NCI-H1417 (cell line): ENCODE data around the gene PLEKHA1.

Source experiments
- DNase-seq, 3 experiments: peaks; one replicate each; lab custom pipeline; 2025; lab: John Stamatoyannopoulos, UW

Gene PLEKHA1

DNA sequence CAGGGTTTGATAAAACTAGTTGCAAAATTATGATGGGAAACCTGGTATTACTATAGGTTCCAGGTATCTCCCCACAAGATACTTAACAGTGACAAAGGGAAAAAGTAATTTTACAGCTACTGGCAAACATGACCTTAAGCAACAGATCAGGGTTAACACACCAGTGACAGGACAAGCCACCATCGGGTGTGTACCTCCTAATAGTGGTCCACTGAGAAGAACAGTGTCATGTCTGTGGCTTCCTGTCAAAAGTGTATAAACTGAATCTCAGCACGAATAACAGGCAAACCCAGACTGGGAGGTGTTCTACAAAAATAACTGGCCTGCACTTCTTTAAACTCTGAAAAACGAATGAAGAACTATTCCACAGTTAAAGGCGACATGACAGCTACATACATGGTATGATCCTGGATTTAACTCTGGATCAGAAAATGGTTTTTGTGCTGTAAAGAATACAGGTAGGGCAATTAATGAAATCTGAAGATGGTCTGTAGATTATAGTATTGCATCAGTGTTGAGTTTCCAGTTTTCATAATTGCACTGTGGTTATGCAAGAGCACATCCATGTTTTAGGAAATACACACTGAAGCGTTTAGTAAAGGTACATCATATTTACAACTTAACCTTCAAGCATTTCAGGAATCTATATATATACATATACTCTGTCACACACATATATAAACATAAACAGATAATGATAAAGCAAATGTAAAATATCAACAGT is 47.9 kb downstream of the PLEKHA1 start:
- DNase-seq: no peak

DNA sequence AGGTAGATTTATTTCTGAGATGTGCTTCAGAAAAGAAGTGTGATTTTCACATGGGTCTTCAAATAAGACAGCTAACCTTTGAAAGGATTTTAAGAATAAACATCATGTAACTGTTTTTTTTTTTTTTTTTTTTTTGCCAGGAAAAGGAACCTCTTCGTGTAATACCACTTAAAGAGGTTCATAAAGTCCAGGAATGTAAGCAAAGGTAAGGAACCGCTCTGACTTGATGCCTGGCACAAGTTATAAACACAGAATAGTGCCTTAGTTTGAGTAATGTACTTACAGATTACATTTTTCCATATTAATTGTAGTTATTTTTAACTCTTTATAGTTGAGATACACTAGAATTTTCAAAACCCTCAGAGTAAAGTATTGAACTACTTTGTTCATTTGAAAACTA is 49.6 kb downstream of the PLEKHA1 start:
- DNase-seq: no peak

DNA sequence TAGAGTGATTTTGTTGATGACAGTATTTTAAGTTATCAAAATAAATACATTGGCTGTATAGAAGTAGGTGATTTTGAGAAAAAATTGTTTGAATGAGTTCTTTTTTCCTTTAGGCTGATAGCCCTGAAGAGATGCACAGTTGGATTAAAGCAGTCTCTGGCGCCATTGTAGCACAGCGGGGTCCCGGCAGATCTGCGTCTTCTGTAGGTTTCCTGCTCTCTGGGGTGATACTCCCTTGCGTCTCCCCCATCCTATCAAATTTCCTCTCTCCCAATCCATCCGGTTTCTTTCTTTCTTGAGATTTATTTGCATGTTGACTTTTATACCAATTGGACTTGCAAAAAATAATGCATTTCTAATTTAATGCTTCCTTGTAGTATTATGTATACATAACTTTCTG is 52.3 kb downstream of the PLEKHA1 start:
- DNase-seq: no peak

DNA sequence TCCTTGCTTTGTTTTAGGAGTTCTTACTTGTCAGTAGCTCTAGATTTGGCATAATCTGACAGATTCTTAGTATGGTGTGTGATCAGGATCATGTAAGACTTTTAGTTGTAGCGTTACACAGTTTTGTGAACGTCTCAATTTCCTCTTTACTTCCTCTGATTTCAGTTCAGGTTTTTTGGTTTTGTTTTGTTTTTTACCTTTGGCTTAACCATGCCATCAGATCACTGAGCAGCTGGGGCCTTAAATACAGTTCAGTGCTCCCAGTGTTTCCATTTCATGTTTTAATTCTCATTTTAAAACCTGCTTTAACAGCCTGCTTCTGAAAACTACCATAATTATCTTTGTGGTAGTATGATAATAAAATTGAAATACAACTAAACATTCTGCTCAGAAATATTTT is 52.8 kb downstream of the PLEKHA1 start:
- no peak for DNase-seq

GRCh38 chr10:122435212-122435827 is 60.8 kb downstream of the PLEKHA1 start:
- DNase-seq: peak in 2 of 3 experiments; percentile 36 to 57

- DNase-seq: no peak
Observed at GRCh38 chr10:122441961-122442360, 67.5 kb downstream of the PLEKHA1 start.

GRCh38 chr10:122445469-122445868 is 71.0 kb downstream of the PLEKHA1 start:
- DNase-seq: no peak

DNA sequence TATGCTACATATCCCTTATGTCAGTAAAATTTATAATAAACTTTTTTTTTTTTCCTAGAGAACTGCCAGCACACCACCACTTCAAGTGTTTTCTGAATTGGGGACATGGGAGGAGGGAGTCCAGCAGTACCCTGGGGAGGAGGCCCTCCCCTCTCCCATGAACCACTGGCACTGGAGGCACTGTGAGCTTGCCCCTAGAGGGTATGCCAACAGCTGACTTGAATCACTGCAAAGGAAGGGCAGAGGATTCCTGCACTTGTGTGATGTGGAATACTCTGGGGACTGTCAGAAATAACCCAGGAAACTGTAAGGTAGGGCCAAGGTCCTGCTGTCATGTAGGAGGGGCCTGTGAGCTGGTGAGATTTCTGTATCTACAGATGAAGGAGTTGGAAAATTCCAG is 71.4 kb downstream of the PLEKHA1 start:
- no peak for DNase-seq

- DNase-seq: peak in 1 of 3 experiments; percentile 7
Observed at GRCh38 chr10:122446668-122447423, 72.3 kb downstream of the PLEKHA1 start.

DNA sequence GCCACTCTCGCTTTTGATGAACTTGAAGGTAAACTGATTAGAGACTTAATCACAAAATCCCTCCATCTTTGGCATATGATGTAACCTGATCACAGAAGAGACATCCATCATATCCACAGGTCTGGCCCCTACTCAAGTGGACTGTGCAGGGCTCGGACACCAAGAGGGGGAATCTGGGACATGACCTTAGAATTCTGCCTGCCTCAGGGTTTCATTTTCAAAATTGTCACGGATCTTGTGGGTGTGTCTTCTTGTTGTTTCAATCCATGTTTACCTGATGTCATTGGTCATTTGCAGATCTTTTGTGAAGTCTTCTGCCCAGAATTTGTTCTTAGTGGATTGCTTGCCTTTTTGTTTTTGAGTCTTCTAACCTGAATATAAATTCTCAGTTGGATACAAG is 74.1 kb downstream of the PLEKHA1 start:
- DNase-seq: no peak

DNA sequence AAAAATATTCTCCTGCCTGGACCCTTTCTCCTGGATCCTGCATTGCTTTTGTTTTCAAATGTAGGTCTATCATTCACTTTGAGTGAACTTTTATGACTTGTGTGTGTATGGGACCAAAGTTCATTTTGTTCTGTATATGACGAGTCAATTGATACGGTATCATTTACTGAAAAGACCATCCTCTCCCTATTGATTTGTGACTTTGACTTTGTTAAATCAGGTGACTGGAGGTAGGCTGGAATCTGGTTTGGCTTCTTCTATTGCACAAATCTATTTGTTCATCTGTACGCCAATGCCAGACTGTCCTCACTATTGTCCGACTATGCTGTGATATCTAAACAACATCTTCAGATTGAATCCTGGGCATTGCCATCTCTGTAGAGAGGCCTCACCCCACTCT is 74.6 kb downstream of the PLEKHA1 start:
- DNase-seq: no peak

GRCh38 chr10:122450353-122450990 is 76.0 kb downstream of the PLEKHA1 start:
- no peak for DNase-seq

GRCh38 chr10:122454071-122454470 is 79.6 kb downstream of the PLEKHA1 start:
- DNase-seq: no peak

DNA sequence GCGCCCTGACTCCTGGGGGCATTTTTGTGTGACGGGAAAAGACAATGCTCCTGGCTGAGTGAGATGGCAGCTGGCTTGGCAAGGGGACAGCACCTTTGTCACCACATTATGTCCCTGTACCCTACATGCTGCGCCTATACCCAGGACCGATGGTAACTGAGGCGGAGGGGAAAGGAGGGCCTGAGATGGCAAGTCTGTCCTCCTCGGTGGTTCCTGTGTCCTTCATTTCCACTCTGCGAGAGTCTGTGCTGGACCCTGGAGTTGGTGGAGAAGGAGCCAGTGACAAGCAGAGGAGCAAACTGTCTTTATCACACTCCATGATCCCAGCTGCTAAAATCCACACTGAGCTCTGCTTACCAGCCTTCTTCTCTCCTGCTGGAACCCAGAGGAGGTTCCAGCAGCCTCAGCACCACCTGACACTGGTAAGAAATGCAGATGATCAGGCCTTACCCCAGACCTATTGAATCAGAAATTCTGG is 80.1 kb downstream of the PLEKHA1 start, which contains the start of gene ARMS2:
TSS of gene ARMS2 (plus strand) at position 51 of the 478 bp plus-strand sequence. CDS start at position 126, 75 bp downstream.
- no peak for DNase-seq

DNA sequence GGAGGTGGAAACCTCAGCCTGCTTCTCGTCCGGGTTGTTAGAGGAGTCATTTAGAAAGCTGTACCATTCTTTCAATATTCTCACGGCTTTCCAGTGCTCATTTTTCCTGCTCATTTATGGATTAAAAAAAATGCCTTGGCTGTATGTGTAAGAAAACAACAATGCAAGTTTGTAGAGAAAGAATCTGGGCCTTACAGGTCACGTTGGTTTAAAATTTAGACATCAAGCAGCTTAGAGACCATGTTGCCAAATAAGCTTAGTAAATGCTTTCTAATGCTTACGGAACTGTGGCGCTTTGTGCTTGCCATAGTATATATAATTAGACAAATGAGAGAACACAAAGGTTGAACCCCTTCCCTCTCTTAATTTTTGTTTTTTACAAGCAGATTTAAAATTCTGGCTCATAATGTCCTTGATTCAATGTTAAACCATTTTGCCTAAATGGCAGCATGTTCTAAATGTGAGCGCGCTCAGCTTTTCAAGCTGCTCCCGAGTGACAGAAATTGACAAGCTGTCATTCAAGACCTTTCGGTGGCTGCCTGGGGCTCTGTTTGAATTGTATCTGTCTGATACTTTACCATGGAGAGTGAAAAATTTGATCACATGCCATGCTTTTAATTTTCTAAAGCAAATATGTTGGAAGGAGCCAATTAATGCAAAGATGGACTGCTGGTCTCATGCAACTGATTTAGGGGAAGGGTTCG is 81.0 kb downstream of the PLEKHA1 start:
- DNase-seq: peak in 1 of 3 experiments; percentile 0

DNA sequence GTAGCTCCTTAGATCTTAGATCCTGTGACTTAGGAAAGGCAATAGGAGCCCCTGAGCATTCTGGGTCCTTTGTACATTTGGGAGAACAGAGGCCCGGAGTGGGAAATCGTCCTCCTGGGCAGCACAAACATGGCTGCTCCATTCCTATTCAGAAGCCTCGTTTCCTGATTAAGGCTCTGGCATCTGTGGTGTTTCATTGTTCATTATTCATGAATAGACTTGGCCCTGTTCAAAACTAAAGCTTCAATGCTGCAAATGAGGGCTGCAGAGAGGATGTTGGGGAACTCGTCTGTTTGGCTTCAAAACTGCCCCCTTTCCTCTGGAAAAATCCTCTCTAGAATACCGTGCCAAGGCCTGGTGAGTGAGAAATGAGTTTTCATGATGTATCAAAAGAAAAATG is 83.4 kb downstream of the PLEKHA1 start:
- DNase-seq: no peak

- peak; percentile 4 to 47 (median 6) for DNase-seq
Observed at GRCh38 chr10:122458693-122459092, 84.2 kb downstream of the PLEKHA1 start.

DNA sequence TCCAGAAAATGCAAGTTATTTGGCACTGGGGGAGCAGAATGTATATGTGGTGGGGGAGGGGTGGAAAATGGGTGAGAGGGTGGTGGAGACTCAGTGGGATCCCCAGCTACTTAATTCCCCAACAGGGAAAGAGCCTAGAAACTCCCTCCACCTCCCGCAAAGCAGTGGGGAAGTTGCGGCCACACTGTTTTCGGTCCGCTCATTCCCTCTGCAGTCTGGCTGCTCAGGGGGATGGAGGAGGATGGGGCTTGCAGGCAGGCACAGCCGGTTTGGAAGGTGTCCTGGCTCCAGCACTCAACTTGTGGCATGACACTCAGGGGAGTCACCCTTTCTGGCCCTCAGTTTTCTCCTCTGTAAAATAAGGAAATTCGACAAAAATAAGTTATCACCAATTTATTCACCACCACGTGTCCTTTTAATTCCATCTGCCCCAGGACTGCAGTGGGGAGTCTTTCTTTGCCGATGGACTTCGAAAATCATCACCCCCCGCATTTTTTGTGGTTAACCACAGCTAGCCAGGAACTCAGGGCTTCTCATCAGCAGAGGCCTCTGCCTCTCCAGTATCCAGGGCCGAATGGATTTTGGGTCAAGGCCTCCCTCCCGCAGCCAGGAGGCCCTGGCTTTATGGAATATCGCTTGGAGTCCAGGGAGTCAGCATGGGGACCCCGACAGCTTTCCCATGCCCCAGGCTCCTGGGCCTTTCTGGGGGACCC is 85.2 kb downstream of the PLEKHA1 start:
- no peak for DNase-seq

- DNase-seq: no peak
Observed at GRCh38 chr10:122460891-122461293, 86.4 kb downstream of the PLEKHA1 start.

GRCh38 chr10:122461367-122461728 is 86.8 kb downstream of the PLEKHA1 start, which contains the start of gene HTRA1:
HTRA1 (plus strand) TSS chr10:122461553; CDS start chr10:122461653, 100 bp downstream.
- peak in 2 of 3 experiments; percentile 45 to 48 for DNase-seq
